Ramos (cell line): ENCODE measurements around the gene CA9.

Experiments used
- in situ Hi-C: fragments of 300-500 bp; cut with MboI; formaldehyde crosslinking; loops from one replicate; pipeline ENCODE4 v1.14.3; 2022; ENCODE audit warnings: low sequenced_read_pairs; ENCODE audit not compliant: unreplicated experiment

Gene CA9

DNA sequence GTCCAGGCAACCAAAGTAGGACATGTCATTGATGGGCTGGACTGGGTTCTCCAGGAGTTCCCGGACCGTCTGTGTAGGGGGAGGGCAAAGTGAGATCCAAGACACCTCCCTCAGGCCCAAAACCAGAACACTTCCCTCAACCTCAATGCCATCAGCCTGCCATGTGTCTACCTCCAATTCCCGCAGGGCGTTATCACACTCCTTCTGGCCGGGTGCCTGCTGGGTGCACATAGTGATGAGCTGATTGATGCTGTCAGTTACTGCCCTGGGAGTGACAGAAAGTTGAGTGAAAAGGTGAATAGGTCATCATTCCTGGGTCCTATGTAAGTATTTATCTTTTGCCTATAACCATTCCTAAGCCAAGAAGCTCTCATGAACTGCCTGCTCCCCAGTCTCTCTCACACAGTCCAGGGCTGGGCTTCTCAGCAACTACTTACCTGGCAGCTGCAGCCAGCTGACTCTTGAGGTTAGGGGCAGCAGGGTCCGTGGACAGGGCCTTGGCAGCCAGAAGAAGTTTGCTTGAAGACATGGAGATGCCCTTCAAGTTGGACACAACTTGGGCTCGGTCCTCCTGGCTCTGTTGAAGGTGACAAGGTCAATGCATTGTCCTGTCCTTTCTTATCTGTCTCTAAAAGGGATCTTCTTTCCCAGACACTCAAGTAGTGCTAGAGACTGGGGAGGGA is 37.2 kb downstream of the CA9 start:
- in situ Hi-C loops, result no loop called here

DNA sequence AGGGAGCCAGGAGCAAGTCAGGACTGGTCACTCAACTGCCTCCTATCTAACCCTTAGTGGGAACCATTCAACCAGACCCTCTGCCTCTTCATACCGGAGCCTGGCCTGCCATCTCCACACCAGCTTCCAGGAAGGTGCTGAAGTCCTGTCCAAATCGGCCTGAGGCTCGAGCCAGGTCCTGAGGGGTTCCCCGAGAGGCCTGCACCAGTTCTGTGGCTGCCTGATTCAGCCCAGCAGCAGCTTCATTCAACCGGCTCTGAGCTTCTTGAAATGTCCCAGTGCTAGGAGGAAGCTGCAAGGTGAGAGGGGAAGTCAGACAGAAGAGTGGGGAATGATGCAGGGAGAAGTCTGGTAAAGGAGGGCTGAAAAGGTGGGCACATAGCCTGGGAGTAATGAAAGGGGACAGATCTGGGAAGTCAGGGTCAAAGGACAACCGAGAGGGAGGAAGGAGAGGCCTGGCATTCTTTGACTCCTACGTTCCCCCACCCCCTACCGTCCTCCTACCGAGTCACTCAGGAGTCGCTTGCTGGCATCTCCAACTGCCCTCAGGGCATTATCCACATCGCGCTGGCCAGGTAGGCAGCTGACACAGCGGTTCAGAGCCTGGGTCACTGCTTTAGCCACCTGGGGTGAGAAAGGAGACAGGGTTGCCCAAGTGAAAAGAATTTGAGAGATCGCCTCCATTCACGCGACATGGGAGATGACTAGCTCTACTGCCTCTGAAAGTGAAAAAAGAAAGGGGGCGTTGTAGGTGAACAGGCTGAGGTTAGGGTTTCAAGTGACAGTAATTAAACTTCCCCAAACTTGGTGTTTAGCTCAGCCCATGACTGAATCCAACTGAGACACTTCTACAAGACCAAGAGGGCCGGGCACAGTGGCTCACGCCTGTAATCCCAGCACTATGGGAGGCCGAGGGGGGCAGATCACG is 38.0 kb downstream of the CA9 start:
- in situ Hi-C loops, result no loop called here

GRCh38 chr9:35712762-35713400 is 39.2 kb downstream of the CA9 start:
- in situ Hi-C loops, result no loop called here

- in situ Hi-C loops, result no loop called here
Measured at GRCh38 chr9:35713578-35713977, 39.9 kb downstream of the CA9 start.

DNA sequence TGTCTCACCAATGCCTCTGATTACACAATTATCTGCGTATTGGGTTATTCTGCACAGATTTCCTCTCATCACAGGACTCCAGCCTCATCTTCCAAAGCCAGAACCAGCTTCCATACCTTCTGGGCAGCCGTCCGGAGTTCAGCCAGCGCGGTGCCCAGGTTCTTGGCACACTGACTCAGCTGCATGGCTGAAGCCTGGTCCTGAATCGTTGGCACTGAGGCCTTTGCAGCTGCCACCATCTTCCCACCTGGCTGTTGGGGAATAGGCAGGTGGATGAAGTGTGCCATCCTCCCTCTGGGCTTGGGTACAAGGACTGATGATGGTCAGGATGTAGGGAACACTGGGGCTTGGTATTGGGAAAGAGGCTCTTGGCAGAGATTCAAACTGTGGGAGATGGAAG is 40.4 kb downstream of the CA9 start:
- in situ Hi-C loops, result no loop called here

DNA sequence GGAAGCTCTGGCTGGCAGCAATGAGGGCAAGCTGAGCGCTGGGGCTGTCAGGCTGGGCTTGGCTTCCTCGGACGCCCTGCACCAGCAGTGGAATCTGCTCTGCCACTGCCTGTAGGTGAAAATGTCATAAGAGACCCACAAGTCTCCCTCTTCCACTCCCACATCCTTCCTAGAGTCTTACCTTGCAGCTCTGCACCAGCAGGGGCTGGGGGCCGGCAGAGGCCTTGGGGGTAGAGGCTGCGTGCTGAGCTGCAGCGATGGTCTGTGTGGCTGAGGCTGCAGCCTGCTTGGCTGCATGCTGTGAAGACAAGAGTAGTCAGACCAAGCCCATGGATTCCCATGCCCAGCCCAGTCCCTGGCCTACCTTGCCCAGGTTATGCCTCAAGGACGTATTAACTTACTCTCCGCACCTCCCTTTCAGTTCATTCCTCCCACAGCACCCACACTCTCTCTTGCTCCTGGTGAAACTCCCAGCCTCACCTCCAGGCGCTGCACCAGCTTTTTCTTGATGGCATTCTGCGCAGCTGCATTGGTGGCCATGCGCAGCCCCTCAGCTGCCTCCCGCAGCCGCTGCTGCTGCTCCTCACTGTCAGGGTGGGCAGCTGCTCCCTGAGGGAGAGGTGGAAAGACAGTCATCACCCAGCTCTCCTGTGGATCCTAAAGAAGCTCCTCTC is 41.0 kb downstream of the CA9 start:
- in situ Hi-C loops, result no loop called here

- in situ Hi-C loops, result no loop called here
Measured at GRCh38 chr9:35716230-35716629, 42.5 kb downstream of the CA9 start.

DNA sequence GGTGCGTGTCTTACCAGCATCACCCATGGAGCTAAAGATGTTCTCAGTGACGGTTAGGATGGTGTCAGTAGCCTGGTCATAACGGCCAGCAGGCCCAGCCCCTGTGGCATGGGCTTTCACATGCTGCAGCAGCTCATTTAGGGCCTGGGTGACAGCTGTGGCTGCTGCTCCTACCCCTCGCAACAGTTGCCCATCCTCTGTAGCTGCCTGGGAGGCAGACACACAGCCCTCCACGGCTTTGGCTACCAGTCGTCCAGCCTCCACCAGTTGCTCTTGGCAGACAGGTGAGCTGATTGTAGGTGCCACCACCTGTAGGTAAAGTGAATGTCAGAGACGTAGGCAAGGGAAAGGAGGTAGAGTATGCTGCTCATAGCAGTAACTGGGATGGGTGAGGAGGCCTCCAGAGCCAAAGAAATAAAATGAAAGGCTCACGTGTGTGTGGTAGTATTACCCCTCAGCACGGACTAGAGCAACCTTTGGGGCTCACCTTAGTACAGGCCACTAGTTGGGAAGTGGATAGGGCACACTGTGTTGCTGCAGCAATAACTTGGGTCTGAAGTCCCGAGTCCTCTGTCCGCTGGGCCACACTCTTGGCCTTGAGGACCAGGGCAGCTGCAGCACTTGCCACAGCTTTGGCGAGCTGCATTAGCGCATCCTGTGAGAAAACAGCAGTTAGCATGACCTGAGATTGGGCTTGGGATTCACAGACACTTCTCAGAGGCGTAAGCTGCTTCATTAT is 43.6 kb downstream of the CA9 start:
- in situ Hi-C loops, result no loop called here

- in situ Hi-C loops, result no loop called here
Measured at GRCh38 chr9:35718721-35719511, 45.2 kb downstream of the CA9 start.

DNA sequence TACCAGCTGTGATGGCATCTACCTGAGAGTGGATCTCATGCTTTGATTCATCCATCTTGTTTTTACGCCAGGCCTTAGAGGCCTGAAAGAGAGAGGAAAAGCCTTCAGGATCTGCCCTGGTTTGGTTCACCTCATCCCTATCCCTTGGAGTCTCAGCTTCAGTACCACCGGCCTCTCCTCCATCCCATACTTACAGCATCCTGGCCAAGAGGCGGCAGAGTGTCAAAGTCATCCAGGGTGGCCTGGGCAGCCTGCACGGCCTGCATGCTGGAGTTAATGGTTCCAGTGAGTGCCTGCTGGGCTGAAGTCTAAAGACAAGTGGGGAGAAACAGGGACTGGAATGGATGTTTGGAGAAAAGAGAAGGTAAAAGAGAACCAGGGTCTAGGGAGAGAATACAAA is 45.8 kb downstream of the CA9 start:
- in situ Hi-C loops, result no loop called here

DNA sequence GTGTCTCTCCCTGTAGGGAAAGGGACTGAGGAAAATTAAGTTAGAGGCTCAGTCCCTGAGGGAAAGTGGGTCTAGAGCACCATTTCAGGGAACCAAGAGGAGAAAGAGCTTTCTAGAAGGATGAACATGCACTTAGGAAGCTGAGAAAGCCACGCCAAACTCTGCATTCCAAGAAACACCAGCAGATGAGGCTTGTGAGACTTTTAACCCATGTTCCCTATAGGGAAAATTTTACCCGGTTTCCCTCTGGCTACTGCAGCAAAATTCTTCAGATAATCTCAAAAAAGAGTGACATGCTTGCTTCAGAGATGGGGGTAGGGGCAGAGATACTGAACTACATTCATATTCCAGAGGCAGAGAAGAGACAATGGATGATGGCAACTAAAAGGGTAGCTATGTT is 49.7 kb downstream of the CA9 start:
- in situ Hi-C loops, result loop anchor here (10.0 kb wide), 1 partner anchor 119 kb away; the partner anchor contains the start of gene TESK1

DNA sequence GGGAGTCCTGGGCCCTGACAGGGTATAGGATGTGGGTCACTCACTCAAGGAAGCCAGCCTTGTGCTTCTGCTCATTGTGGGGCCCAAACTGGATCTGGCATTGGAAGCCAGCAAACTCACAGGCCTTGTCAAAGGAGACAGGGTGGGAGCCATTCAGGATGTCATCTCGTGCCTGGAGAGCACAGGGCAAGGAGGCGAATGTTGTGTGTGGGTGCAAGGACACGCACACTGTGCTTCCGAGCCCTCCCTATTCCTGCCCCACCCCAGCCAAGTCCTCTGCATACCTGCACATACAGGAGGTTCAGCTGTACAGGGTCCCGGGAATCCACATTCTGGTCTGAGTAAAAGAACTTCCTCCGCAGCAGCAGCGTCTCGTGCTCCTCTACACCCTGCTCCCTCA is 50.2 kb downstream of the CA9 start:
- in situ Hi-C loops, result loop anchor here (10.0 kb wide), 1 partner anchor 119 kb away; the partner anchor contains the start of gene TESK1

DNA sequence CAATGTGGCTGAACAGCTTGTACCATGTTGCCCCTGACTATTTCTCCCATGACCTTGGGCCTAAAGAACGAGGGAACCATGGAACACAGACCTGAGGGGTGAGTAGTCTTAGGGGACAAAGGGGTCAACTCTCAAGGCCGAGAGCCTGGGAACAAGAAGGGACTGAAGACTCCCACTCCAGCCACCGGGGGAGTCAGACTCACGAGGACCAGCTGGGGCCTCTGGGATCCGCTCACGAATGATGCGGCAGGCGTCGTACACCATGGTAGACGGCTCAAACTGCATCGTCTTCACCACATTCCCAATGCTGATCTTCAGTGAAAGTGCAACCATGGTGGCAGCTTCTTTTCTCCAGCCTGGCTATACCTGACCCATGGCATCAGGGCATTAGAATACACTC is 51.6 kb downstream of the CA9 start:
- in situ Hi-C loops, result loop anchor here (10.0 to 25.0 kb wide), 2 partner anchors 121 to 638 kb away; partner anchors contain the start of genes FANCG, PIGO and TESK1

- in situ Hi-C loops, result loop anchor here (10.0 to 25.0 kb wide), 2 partner anchors 122 to 640 kb away; partner anchors contain the start of genes FANCG, PIGO and TESK1
Measured at GRCh38 chr9:35726931-35727330, 53.2 kb downstream of the CA9 start.

GRCh38 chr9:35727676-35728040 is 53.9 kb downstream of the CA9 start:
- in situ Hi-C loops, result loop anchor here (10.0 to 25.0 kb wide), 2 partner anchors 123 to 640 kb away; partner anchors contain the start of genes FANCG, PIGO and TESK1

- in situ Hi-C loops, result loop anchor here (10.0 to 25.0 kb wide), 2 partner anchors 124 to 641 kb away; partner anchors contain the start of genes FANCG, PIGO and TESK1
Measured at GRCh38 chr9:35728041-35728971, 54.6 kb downstream of the CA9 start.

DNA sequence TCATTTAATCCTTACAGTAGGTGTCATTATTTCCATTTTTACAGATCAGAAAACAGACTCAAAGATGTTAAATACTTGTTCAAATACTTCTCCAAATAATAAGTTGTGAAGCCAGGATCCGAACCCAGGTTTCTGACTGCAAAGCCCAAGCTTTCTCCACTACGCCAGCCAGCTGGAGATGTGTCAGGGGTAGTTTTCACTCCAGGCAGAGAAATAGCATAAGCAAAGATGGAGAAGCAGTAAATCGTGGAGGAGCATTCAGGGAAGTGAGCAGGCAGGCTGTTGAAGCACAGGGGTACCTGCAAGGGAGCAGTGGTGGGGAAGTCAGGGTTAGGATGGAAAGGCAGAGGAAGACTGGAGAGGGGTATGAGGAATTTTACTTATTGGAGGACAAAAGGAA is 55.4 kb downstream of the CA9 start:
- in situ Hi-C loops, result loop anchor here (10.0 to 25.0 kb wide), 2 partner anchors 124 to 642 kb away; partner anchors contain the start of genes FANCG, PIGO and TESK1
